ENCODE results near the gene GPHB5.

DNA sequence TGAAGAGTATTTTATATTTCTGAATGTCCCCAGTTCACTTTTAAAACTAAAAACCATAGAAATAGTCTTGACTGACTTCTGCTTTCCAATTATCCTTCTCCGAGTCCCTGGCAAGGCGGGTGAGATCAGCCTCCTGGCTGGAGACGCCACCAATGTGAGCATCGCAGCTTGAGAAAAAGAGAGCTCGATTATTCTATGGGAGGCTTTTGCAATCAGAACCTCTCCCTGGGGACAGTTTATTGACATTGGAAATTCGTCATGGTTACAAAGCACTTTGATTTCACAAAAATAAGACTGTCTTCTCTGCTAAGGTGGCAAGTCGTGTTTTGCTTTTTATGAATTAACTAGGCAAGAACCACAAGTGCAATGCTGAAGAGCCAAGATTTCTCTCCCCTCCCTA lies 23.6 kb upstream of the GPHB5 start:
- TF ChIP-seq CTBP1 (IDR thresholded peaks at IDR 0.05; ENCODE audit: borderline replicate concordance) (no peak), TARDBP (IDR thresholded peaks at IDR 0.05) (no peak), L3MBTL2 (conservative IDR thresholded peaks at IDR 0.05) (no peak), SUZ12 (IDR thresholded peaks at IDR 0.05) (no peak), HDGF (IDR thresholded peaks at IDR 0.05; ENCODE audit: borderline replicate concordance) (no peak), ELF4 (IDR thresholded peaks at IDR 0.05) (no peak), ARNT (IDR thresholded peaks at IDR 0.05) (no peak), FOXA1 (IDR thresholded peaks at IDR 0.05) (no peak), SP1 (IDR thresholded peaks at IDR 0.05) (no peak), ZNF384 (IDR thresholded peaks at IDR 0.05) (no peak), LEF1 (IDR thresholded peaks at IDR 0.05; ENCODE audit: borderline replicate concordance) (no peak)

All from HEK293T (cell line).